GM12864 (cell line): Measurements from ENCODE around the gene HRAS.

Source experiments
- DNase-seq: peaks from one replicate; pipeline ENCODE4 v3.0.0-alpha.2; 2011; ENCODE audit warnings: low read depth
- H3K4me3 ChIP-seq: 2 replicates; pipeline ENCODE4 v1.5.1; 2011; ENCODE audit warnings: mild to moderate bottlenecking, low read depth, low read length, control low read depth
- CTCF ChIP-seq: IDR thresholded peaks from 2 replicates; pipeline ENCODE4 v1.5.1; 2011; ENCODE audit warnings: low read depth, mild to moderate bottlenecking, moderate library complexity, low read length, control low read depth, inconsistent platforms; ENCODE audit errors: missing control alignments

Gene HRAS

DNA sequence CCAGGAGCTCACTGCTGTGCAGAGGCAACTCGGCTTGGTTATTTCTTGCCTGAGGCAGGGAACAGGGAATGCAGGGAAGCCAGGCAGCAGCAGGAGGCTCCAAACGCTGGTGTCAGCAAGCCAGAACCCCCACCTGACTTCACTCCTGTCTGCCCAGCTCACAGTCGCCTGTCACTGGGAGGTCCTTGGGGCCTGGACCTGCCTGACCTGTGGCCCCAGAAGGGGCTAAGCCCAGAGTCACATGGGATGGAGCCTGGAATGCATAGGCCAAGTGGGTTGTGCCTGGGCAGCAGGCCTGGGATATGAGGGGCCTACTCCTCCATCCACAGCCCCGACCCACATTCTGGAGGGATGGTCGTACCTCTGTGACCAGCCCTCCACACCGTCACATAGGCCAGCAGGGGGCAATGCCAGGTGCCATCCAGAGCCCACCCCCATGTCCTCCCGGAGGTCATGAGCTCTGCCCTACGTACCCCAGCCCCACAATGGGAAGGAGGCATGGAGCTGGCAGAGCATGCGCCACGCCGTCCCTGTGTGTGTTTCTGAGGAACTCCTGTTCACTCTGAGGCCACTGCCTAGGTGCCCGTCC, 30.6 kb upstream of the HRAS start:
- TF ChIP-seq CTCF: peak; percentile 13
- no peak for DNase-seq
- H3K4me3 ChIP-seq: no peak overlapping the region

DNA sequence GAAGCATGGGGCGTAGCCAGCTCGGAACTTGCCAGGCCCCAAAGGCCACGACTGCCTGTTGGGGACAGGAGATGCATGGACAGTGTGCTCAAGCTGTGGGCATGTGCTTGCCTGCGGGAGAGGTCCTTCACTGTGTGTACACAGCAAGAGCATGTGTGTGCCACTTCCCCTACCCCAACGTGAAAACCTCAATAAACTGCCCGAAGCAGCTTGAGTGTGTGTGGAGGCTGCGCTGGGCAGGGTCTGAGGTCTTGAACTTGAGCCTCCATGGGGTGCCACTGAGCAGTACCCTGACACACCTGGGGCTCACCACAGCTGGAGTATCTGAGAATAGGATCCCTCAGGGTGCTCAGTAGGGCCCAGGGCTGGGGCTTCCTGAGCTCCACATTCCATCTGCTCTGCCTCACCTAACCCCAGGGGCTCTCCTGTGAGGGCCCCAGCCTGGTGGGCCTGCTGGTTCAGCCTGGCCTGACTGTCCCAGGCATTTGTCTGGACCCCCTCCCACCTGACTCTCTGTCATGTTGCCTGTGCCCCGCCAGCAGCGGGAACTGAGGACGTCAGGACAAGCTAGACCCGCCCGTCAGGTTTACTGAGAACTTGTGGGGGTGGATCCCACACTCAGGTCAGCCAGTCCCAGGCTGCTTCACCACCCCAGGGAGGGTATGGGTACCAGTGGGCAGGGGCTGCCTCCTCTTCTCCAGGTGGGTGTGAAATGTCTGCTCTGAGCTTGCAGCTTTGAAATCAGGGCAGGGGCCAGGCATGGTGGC, 28.6 kb upstream of the HRAS start:
- TF ChIP-seq CTCF: no peak
- DNase-seq: no peak
- H3K4me3 ChIP-seq: no peak overlapping the region

DNA sequence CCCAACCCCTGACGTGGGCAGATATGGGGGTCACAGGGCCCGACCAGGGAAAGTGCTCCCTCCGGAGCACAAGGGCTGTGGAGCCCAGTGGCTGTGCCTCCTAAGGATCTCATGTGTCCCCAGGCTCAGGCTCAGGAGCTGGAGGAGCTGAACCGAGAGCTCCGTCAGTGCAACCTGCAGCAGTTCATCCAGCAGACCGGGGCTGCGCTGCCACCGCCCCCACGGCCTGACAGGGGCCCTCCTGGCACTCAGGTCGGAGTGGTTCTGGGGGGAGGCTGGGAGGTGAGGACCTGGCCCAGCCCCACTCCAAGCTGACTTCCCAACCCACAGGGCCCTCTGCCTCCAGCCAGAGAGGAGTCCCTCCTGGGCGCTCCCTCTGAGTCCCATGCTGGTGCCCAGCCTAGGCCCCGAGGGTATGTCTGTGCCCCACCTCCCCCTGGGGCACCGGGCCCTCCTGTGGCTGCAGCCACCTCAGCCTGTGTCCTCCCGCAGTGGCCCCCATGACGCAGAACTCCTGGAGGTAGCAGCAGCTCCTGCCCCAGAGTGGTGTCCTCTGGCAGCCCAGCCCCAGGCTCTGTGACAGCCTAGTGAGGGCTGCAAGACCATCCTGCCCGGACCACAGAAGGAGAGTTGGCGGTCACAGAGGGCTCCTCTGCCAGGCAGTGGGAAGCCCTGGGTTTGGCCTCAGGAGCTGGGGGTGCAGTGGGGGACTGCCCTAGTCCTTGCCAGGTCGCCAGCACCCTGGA, 27.9 kb upstream of the HRAS start:
- TF ChIP-seq CTCF: no peak
- DNase-seq: no peak
- no peak overlapping the region for H3K4me3 ChIP-seq

DNA sequence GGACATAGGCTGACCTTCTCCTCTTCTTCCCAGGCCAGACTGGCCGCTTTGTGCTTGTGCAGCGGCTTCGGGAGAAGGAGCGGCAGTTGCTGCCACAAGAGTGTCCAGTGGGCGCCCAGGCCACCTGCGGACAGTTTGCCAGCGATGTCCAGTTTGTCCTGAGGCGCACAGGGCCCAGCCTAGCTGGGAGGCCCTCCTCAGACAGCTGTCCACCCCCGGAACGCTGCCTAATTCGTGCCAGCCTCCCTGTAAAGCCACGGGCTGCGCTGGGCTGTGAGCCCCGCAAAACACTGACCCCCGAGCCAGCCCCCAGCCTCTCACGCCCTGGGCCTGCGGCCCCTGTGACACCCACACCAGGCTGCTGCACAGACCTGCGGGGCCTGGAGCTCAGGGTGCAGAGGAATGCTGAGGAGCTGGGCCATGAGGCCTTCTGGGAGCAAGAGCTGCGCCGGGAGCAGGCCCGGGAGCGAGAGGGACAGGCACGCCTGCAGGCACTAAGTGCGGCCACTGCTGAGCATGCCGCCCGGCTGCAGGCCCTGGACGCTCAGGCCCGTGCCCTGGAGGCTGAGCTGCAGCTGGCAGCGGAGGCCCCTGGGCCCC, 26.8 kb upstream of the HRAS start:
- peak overlapping the region; percentile 74 for H3K4me3 ChIP-seq
- no peak for TF ChIP-seq CTCF
- no peak for DNase-seq

- H3K4me3 ChIP-seq: peak overlapping the region; percentile 74
- TF ChIP-seq CTCF: no peak
- no peak for DNase-seq
Observed at GRCh38 chr11:561148-562003, 26.0 kb upstream of the HRAS start.
